ENCODE results near the gene ZSWIM1.
"Not testable (repeated sequence)": the region's sequence is repeated elsewhere in the genome, so short reads cannot be mapped to it uniquely, and the experiment has no call there.

Gene ZSWIM1

DNA sequence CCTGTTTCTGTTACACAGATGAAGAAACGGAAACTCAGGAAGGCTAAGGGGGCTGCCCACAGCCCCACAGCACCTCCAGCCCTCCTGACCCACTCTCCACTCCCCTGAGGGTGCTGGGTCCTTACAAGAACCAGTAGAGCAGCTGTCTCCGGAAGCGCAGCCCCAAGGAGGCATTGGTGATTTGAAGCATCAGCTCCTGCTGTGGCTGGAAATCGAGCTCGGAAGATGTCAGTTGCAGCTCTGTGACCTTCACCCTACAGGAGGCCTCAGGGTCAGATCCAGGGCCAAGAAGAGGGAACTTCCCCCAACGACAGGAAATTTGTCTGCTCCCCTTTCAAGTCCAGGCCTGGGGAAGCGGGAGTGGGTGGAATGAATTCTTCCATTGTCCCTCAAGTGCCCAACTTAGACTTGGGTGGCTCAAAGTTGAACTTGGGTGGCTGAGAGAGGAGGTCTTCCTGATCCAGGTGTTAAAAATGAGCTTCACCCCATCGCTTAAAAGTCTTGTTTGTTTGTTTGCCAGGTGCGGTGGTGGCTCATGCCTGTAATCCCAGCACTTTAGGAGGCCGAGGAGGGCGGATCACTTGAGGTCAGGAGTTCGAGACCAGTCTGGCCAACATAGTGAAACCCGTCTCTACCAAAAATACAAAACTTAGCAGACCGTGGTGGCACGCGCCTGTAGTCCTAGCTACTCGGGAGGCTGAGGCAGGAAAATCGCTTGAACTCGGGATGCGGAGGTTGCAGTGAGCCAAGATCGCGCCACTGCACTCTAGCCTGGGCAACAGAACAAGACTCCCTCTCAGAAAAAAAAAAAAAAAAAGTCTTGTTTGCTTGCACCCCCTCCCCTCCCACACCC is 29.0 kb downstream of the ZSWIM1 start:
- no peak for DNase-seq

DNA sequence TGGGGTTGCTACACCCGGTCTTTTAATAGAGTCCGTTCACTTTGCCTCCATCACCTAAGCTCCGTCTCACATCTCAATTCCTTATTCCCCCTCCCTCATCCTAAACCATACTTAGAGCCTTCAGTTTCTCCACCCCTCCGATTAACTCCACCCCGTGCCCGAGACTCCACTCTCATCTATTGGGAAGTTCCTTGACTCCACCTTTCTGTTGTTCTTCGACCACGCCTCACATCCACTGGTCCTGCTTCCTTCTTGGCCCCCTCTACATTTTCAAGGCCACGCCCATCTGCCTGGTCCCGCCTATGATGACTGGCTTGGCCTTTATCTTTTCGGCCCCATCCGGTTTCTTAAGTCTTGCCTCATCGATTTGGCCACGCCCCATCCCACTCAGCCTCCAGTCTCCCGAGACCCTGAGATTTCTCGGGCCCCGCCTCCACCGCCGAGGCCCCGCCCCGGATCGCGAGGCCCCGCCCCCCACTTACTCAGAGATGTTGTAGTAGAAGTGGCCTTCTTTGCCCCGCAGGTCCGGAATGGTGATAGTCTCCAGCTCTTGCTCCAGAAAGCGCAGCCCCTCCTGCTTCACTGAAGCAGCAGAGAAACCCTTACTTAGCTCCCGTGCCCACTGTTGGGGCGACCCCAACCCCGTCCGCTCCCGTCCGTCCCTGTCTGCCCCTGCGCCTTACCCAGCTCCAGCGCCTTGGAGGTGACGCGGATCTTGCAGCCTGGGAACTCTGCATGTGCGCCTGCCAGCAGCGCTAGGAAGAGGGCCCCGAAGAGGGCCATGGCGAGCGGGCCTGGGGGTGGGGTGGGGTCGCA is 29.9 kb downstream of the ZSWIM1 start:
- peak; percentile 97 for DNase-seq

DNA sequence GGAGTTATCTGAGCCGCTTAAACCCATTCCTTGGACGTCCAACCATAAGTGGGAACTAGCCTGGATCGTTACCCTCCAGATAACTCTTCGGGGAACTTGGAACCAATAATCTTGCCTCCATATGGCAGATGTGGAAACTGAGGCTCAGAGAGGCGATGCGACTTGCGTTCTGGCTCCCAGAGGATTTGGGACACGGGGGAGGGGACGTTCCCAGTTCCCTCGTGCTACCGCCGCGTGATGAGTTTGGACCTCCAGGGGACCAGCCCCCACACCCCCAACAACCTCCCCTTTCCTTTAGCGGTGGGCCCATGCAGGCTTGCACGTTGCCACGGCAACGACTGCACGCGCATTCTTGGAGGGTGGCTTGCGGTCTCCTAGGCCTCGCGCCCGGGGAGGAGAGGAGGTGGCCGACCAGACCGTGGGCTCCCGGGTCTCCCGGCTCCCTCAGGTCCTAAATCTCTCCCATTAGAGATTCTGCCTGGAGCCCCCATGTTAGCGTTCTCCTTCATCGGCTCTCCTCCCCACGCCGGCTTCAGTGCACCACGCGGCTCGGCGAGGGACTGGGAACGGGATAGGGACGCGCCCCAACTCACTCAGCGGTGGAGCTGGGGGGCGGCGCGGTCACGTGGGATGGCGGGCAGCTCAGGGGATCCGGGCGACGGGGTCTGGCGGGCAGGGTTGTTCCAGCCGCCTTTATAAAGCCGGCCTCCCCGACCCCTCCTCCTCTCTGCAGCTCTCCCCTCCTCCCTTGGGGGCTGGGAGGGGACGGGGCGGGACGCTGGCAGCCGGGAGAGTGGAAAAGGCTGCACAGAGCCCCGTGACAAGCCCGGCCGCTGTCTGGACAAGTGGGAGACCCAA is 30.7 kb downstream of the ZSWIM1 start, which contains the start of gene PLTP:
PLTP (minus strand) TSS at position 670 of the 858 bp plus-strand sequence. CDS start 703 bp downstream, outside the sequence.
- DNase-seq = peak; percentile 48

DNA sequence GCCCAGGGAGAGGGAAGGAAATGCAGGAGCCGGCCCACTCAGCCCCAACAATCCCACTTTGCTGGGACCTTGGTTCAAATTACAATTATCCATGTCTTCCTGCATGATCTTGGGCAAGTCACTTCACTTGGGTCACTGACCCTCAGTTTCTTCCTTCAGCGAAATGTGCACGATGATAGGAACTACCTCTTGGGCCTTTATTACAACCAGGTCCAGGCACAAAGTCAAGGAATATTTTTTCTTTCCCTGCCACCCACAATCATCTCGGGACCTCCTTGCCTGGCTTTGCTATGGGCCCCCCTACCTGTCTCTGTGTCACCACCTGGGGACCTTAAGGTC is 31.3 kb downstream of the ZSWIM1 start:
- DNase-seq = no peak

DNA sequence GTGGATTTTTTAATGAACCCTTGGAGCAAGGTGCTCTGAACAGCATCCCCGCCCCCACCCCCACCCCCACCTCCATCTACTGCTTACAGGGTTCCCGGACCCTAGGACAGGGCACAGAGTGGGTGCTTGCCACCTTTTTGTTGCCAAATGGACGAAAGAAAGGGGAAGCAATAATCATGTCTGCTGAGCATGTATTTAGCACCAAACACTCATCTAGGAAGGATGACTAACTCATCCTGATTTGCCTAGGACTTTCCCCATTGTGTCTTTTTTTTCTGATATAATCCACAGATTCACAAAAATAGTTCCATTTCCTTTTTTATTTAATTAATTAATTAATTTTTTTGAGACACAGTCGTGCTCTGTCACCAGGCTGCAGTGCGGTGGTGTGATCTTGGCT is 32.1 kb downstream of the ZSWIM1 start:
- DNase-seq = no peak

DNA sequence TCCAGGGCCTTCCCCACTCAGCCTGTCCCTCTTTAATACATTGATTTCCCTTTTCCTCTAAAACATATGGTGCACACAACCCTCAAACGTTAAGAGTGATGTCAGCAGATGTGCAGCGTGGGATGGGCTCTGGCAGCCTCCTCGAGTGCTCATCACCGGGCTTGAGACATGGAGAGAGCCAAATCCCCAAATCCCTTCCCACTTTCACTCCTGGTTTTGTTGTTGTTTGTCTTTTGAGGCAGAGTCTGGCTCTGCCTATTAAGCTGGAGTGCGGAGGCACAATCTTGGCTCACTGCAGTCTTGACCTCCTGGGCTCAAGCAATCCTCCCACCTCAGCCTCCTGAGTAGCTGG is 36.7 kb downstream of the ZSWIM1 start:
- DNase-seq = no peak

DNA sequence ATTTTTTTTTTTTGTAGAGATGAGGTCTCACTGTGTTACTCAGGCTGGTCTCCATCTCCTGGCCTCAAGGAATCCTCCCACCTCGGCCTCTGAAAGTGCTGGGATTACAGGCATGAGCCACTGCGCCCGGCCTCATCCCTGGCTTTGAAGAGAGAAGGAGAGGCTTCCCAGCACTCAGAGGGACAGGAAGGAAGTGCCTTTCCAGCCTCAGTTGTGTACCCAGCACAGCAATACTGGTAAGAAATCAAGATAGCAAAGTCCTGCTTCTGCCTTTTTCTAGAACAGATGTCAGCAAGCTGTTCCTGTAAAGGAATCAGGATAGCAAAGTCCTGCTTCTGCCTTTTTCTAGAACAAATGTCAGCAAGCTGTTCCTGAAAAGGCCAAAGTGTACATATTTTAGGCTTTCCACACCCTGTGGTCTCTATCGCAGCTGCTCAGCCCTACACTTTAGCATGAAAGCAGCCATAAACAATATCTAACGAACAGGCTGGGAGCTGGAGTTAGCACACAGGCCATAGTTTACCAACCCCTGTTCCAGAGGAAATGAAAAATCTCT is 37.2 kb downstream of the ZSWIM1 start:
- DNase-seq = no peak

DNA sequence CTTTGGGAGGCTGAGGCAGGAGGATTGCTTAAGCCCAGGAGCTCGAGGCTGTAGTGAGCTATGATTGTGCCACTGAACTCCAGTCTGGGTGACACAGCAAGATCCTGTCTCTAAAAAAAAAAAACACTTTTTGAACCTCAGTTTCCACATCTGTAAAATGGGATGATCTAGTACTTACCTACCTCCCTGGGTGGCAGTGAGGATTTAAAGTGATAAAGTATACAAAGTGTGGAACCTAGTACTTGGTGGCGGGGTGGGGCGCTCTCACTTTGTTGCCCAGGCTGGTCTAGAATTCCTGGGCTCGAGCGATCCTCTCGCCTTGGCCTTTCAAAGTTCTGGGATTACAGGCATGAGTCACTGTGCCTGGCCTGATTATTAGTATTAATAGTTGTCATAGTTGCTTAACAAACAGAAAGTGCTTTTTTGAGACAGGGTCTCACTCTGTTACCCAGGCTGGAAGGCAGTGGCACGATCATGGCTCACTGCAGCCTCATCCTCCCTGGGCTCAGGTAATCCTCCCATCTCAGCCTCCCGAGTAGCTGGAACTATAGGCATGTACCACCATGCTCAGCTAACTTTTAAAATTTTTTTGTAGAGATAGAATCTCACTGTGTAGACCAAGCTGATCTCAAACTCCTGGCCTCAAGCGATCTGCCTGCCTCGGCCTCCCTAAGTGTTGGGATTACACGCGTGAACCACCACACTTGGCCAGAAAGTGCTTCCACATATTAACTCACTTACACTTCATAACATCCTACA is 37.9 kb downstream of the ZSWIM1 start:
- DNase-seq = no peak

DNA sequence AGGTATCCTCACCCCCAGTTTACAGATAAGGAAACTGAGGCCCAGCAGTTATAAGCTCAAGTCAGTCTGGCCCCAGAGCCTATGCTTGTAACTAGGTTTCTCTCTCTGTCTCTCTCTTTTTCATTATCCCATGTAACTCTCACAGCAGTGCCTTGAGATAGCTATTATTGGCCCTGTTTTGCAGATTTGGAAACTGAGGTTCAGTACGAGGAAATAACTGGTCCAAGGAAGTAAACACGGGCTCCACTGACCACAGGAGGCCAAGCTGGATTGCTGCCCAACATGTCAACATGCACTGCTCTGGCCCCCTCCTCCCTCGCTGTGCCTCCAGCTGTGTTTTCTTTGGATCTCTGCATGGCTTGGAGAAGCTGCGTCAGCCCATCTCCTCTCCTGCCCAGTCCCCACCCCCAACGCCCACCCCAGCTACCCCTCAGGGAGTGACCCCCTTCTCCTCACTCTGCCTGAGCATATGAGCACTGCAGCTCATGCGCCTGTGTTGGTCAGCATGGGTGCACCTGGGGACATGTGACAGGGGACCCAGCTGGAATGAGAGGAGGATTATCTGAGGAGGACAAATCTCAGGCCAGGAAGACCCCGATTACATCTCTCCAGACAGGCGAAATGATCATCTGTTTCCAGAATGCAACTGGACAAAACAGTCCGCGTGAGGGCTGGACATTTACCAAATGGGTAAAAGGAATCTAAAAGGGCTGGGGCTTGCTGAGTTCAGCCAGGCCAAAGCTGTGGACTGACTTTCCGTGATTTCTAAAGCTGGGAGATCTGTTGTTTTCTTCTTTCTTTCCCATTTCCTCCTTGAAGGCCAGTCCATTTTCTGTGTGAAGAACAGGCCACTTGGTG is 38.7 kb downstream of the ZSWIM1 start:
- no peak for DNase-seq

DNA sequence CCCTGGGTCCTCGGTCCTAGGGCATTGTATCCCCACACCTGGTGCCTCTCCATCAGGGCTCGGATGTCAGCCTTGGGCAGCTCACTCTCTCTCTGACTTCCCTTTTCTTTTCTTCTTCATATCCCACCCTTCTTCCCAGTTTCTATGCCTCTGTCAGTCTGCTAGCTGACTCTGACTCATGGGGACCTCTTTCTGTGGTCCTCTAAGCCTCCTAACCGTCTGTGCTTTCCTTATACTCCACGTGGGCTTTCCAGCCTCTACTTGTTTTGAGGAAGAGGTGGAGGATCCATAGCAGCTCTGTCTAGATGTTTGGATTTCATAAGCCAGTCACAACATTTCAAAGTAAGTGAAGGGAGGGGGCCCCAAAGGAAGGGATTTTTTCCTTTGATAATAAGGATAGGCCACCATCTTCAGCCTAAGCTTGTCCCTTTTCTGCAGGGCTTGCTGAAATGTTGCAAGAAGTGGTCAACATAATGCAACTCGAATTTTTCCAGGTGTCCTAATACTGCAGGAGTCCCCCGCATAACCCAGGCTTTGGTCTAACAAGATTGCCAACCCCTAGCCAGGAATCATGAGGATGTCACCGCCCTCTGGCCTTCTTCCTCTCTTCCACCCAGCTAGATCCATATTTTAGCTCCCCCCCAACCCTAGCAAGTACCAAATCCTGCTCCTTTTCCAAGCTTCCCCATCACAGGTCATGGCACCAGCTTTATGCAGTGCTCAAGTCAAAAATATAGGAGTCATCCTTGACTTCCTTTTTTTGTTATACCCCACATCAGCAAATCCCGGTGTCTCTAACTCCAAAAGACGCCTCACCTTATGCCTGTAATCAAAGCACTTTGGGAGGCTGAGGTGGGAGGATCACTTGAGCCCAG is 39.7 kb downstream of the ZSWIM1 start:
- no peak for DNase-seq

DNA sequence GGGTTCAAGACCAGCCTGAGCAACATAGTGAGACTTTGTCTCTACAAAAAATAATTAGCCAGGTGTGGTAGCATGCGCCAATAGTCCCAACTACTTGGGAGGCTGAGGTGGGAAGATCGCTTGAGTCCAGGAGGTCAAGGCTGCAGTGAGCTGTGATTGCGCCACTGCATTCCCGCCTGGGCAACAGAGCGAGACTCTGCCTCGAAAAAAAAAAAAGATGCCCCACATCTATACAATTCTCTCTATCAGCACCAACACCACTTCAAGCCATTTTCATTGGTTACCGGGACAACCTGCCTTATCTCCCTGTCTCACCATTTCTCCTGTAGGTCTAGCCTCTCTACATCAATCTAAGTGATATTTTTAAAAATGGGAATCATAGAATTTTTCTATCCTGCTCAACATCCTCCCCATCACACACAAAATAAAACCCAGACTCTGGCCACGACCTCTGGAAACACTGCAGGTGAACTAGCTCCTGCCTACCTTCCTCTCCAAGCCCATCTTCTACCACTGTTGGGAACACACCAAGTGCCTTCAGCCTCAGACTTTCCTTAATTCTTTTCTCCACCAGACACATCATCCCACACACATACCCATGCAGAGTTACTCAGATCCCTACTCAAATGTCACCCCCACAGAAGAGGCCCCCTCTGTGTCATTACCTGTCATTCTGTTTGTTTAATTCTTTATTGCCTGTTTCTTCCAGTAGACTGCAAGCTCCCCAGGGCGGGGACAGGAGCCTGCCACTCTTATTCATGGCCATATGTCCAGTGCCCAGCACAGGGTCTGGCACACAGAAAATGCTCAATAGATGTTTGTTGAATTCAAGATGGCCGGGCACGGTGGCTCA is 40.5 kb downstream of the ZSWIM1 start:
- no peak for DNase-seq

DNA sequence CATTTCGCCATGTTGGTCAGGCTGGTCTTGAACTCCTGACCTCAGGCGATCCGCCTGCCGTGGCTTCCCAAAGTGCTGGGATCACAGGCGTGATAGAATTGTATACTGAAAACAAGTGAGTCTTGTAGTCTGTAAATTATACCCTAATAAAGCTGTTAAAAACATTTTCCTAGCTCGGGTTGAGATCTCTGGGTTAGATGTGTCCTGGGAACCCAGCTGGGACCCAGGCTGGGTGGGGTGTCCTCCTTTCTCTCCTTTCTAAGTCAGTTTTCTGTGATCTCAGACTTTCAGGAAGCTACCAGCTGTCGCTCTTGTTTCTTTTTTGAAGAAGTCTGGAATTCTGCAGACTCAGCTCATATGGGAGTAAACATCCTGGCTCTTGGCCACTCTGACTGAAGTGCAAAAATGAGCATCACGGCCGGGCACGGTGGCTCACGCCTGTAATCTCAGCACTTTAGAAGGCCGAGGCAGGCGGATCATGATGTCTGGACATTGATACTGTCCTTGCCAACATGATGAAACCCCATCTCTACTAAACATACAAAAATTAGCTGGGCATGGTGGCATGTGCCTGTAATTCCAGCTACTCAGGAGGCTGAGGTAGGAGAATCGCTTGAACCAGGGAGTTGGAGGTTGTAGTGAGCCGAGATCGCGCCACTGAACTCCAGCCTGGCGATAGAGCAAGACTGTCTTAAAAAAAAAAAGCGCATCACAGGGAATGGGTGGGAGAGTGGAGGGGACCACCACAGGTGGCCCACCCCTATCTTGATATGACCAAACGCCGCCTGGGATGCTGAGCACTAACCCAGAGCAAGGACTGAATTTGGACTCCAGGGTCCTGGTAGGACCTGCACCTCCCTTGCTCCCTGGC is 43.6 kb downstream of the ZSWIM1 start:
- DNase-seq = no peak

DNA sequence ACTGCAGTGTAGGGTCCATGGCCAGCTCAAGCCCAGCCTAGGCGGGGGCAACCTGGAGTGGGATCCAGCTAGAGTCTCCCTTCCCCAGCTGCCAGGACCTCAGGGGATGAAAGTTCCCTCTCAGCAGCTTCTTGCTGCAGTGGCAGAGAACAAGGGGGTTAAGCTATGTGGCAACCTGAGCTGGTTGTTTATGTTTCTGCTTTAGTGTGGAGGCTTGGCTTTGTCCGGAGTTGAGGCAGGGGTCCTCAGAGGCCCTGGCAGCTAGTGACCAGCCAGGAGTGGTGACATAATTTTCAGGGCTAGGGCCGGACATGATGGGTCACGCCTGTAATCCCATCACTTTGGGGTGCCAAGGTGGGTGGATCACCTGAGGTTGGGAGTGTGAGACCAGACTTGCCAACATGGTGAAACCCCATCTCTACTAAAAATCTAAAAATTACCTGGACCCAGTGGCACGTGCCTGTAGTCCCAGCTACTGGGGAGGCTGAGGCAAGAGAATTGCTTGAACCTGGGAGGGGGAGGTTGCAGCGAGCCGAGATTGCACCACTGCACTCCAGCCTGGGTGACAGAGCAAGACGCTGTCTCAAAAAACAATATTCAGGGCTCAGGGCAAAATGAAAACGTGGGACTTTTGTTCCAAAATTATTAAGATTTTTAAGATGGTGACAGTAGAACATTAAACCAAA is 44.9 kb downstream of the ZSWIM1 start:
- DNase-seq = no peak

DNA sequence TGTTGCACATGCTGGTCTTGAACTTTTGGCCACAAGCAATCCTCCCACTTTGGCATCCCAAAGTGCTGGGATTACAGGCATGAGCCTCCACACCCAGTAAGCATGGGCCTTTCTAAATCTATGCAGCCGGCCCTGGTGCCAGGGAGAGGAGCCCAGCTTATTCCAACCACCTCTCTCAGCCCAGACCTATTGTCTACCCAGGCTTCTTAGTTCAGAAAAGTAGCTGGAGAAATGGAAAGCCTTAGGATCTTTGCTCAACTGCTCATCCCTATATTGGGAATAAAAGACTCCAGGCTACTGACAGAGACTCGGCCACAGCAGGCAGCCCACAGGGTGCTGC is 45.7 kb downstream of the ZSWIM1 start:
- no peak for DNase-seq

DNA sequence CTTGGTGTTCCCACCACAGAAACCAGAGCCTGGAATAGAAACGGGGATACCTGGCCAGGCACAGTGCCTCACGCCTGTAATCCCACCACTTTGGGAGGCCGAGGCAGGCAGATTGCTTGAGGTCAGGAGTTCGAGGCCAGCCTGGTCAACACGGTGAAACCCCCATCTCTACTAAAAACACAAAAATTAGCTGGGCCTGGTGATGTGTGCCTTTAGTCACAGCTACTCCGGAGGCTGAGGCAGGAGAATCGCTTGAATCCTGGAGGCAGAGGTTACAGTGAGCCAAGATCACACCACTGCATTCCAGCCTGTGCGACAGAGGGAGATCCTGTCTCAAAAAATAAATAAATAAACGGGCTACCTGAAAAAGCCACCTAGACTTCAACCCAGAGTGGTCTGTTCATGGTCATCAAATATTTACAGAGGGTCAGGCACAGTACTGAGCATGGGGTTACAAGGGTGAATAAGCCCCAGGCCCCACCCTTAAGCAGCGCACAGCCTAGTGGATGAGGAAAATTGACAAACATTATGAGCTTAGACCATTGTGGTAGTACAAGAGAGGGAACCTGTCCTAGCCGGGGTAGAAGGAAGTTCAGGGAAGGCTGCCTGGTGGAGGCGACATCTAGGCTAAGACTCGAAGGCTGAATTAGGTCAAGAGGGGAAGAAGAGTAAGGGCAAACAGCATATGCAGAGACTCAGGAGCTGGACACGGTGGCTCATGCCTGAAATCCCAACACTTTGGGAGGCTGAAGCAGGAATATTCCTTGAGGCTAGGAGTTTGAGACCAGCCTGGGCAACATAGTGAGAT is 46.2 kb downstream of the ZSWIM1 start:
- no peak for DNase-seq

DNA sequence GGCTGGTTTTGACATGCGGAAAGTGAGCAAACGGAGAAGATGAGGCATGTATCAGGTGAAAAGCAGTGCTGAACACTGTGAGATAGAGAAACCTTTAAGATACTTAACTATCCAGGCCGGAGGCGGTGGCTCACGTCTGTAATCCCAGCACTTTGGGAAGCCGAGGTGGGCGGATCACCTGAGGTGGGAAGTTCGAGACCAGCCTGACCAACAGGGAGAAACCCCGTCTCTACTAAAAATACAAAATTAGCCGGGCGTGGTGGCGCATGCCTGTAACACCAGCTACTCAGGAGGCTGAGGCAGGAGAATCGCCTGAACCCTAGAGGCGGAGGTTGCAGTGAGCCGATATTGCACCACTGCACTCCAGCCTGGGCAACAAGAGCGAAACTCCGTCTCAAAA is 50.7 kb downstream of the ZSWIM1 start:
- DNase-seq = not testable (repeated sequence)
